Esophagus muscularis mucosa (tissue), 4 donors: ENCODE data around the gene WDCP. TPM values are rescaled to one million over a fixed set of nuclear protein-coding genes. Genes with fewer than 3 reads are reported as not detected.

Experiments used
- DNase-seq: peaks from one replicate; pipeline ENCODE4 v3.0.0-alpha.2; 2017; ENCODE audit errors: extremely low spot score
- H3K27ac ChIP-seq, 4 donors: fragments of 200-600 bp; sonication (generic); replicated peaks in 1 of 4; 1 replicate in 3 of 4; 2 replicates in 1 of 4; pipeline ENCODE4 v1.5.1; 2016 to 2019; ENCODE audit warnings: mild to moderate bottlenecking in 1 of 4
- H3K27me3 ChIP-seq, 4 donors: fragments of 200-600 bp; sonication (generic); one replicate each; pipeline versions ENCODE4 v1.5.1 to v1.6.0; 2016 to 2019
- H3K36me3 ChIP-seq, 4 donors: fragments of 200-600 bp; sonication (generic); one replicate each; pipeline ENCODE4 v1.5.1; 2016 to 2019
- H3K4me1 ChIP-seq, 4 donors: fragments of 200-600 bp; sonication (generic); one replicate each; pipeline ENCODE4 v1.5.1; 2016 to 2019
- H3K4me3 ChIP-seq, 4 donors: fragments of 200-600 bp; sonication (generic); 1 replicate in 2 of 4; 2 replicates in 2 of 4; pipeline ENCODE4 v1.5.1; 2016 to 2019; ENCODE audit warnings: mild to moderate bottlenecking in 4 of 4, moderate library complexity in 1 of 4
- H3K9me3 ChIP-seq, 4 donors: fragments of 200-600 bp; sonication (generic); 1 replicate in 3 of 4; 2 replicates in 1 of 4; pipeline ENCODE4 v1.5.1; 2016 to 2019
- CTCF ChIP-seq, 3 experiments: fragments of 200-600 bp in 2 of 3; fragments of 450-650 bp in 1 of 3; sonication (generic) in 2 of 3; IDR thresholded peaks; one replicate each; pipeline ENCODE4 v1.5.1; 2017 to 2019; ENCODE audit warnings: antibody characterized with exemption in 3 of 3, mild to moderate bottlenecking in 2 of 3, moderate library complexity in 1 of 3
- EP300 ChIP-seq: sonication (generic); formaldehyde crosslinking; IDR thresholded peaks from one replicate; pipeline ENCODE4 v1.6.1; 2017; ENCODE audit warnings: antibody characterized with exemption
- POLR2A ChIP-seq: fragments of 450-650 bp; IDR thresholded peaks from one replicate; pipeline ENCODE4 v1.6.1; 2017; ENCODE audit warnings: antibody characterized with exemption, moderate library complexity, mild to moderate bottlenecking, low read depth
- POLR2AphosphoS5 ChIP-seq, 2 donors: sonication (generic); formaldehyde crosslinking; IDR thresholded peaks; one replicate each; pipeline ENCODE4 v1.6.1; 2017; ENCODE audit warnings: antibody characterized with exemption in 2 of 2
- WGBS: methylation state at CpG from one replicate; pipeline ENCODE4 v1.1.5; 2018; 5-methylcytosine and 5-hydroxymethylcytosine counted together
- intact Hi-C: fragments of 100-400 bp; cut with DNase I; formaldehyde crosslinking; loops from one replicate; pipeline ENCODE4 v1.15.1; 2023
- total RNA-seq, 4 donors: library from RNA; depleted of rRNA; stranded (reverse); fragments of >200 nt; gene quantifications; one replicate each; pipeline versions ENCODE4 v1.1.0 to v1.2.1, GENCODE V29; 2016

WDCP gene
- total RNA-seq, 4 donors from 2014 or later: 4.5 to 9.1 (median 6.2) TPM

- TF ChIP-seq EP300 (no peak), POLR2A (no peak), CTCF (IDR thresholded peaks at IDR 0.05) (no peak), POLR2AphosphoS5 (IDR thresholded peaks at IDR 0.05) (no peak)
- WGBS: 79% methylated on average over 6 of the region's 8 CpGs
- H3K4me1 ChIP-seq: peaks cover under 1 to 13% (median 10%) of the 10 kb centered on the region in 4 donors
- no peaks in the 10 kb centered on the region for H3K36me3 ChIP-seq
- H3K4me3 ChIP-seq: no peak overlapping the region
- no peak overlapping the region for H3K27ac ChIP-seq
- intact Hi-C loops: no loop called here
- no peaks in the 10 kb centered on the region for H3K9me3 ChIP-seq
- no peak for DNase-seq
- no peaks in the 10 kb centered on the region for H3K27me3 ChIP-seq
Observed at GRCh38 chr2:24054366-24055010, 7.3 kb upstream of the WDCP start.

- Histone ChIP-seq H3K36me3 (no peaks in the 10 kb centered on the region), H3K27ac (no peak overlapping the region), H3K27me3 (no peaks in the 10 kb centered on the region), H3K9me3 (no peaks in the 10 kb centered on the region), H3K4me1 (peaks cover 6 to 24% (median 21%) of the 10 kb centered on the region in 4 donors), H3K4me3 (no peak overlapping the region)
- WGBS: 94% methylated on average over 1 of the region's 1 CpG
- no peak for DNase-seq
- TF ChIP-seq POLR2AphosphoS5 (IDR thresholded peaks at IDR 0.05): no peak
- TF ChIP-seq POLR2A: no peak
- no peak for TF ChIP-seq CTCF (IDR thresholded peaks at IDR 0.05)
- no peak for TF ChIP-seq EP300
- intact Hi-C loops: no loop called here
Observed at GRCh38 chr2:24052951-24053350, 5.8 kb upstream of the WDCP start.

GRCh38 chr2:24051833-24052232 is 4.6 kb upstream of the WDCP start:
- no peak for TF ChIP-seq POLR2AphosphoS5 (IDR thresholded peaks at IDR 0.05)
- TF ChIP-seq EP300: no peak
- no peak for TF ChIP-seq POLR2A
- TF ChIP-seq CTCF (IDR thresholded peaks at IDR 0.05): no peak
- intact Hi-C loops: no loop called here
- no peak for DNase-seq
- Histone ChIP-seq H3K9me3 (no peaks in the 10 kb centered on the region), H3K27ac (no peak overlapping the region), H3K27me3 (no peaks in the 10 kb centered on the region), H3K4me1 (peaks cover 6 to 30% (median 26%) of the 10 kb centered on the region in 4 donors), H3K36me3 (no peaks in the 10 kb centered on the region), H3K4me3 (no peak overlapping the region)
- 83% methylated on average over 8 of the region's 8 CpGs for WGBS

- 20% methylated on average over 12 of the region's 47 CpGs for WGBS
- intact Hi-C loops: no loop called here
Observed at GRCh38 chr2:24050041-24050979, 3.1 kb upstream of the WDCP start.

More at GRCh38 chr2:24050041-24050979, 3.1 kb upstream of the WDCP start:
- DNase-seq: no peak
- Histone ChIP-seq H3K4me3 (peak overlapping the region; percentile 79 to 94 (median 88)), H3K27ac (peak overlapping the region; percentile 63 to 75 (median 72)), H3K27me3 (no peaks in the 10 kb centered on the region), H3K4me1 (peaks cover 13 to 45% (median 38%) of the 10 kb centered on the region in 4 donors), H3K36me3 (no peaks in the 10 kb centered on the region), H3K9me3 (no peaks in the 10 kb centered on the region)
- TF ChIP-seq CTCF (IDR thresholded peaks at IDR 0.05) (no peak), POLR2A (no peak), EP300 (no peak), POLR2AphosphoS5 (IDR thresholded peaks at IDR 0.05) (no peak)
